GM18907 (cell line): ENCODE results near the gene ENO1.
A peak's percentile ranks its signal among the peaks of the same experiment; 100 is the strongest.
"Not testable (repeated sequence)": the region's sequence is repeated elsewhere in the genome, so short reads cannot be mapped to it uniquely, and the experiment has no call there.

ENCODE experiments used
- ATAC-seq: cut with Tn5 transposase; IDR thresholded peaks from one replicate; pipeline ENCODE4 v1.9.1; 2021; ENCODE audit warnings: mild to moderate bottlenecking, moderate library complexity; ENCODE audit not compliant: unreplicated experiment

The ENO1 gene

GRCh38 chr1:8897505-8897904 is 19.0 kb upstream of the ENO1 start:
- not testable (repeated sequence) for ATAC-seq

DNA sequence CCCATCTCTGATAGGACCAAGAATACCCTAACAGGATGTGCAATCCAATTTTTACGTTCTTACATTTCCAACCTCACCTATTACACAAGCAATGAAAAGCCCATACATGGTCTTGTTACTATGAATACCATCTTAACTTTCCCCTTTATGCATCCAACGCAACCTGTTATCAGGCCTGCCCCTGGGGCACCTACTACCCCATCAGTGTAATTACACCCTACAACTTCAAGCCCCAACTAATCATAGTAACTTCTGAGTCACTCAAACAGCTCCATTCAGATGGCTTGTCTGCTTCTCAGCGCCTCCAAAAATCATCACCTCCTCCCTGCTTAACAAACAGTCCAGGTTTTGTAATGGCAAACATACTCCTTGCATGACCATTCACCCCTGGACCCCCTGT is 18.3 kb upstream of the ENO1 start:
- ATAC-seq = not testable (repeated sequence)

DNA sequence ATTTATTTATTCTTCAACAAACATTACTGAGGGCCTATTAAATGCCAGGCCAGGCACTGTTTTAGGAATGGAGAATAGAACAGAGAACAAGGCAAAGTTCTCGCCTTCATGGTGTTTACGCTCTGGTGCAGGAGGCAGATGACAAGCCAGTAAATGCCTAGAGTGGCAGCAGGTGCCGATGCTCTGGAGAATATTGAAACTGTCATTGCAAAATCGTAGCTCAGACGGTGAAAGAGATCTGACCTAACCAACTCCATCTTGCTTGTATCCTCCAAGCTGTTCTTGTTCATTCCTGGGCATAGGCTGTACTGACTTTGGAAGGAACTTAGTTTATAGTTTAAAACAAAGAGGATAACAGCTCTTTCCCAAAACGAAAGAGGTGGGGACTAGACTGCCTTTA is 13.5 kb upstream of the ENO1 start:
- no peak for ATAC-seq

GRCh38 chr1:8891401-8891800 is 12.9 kb upstream of the ENO1 start:
- no peak for ATAC-seq

- ATAC-seq = no peak
Measured at GRCh38 chr1:8889925-8890785, 11.7 kb upstream of the ENO1 start.

GRCh38 chr1:8889103-8889846 is 10.8 kb upstream of the ENO1 start:
- no peak for ATAC-seq

DNA sequence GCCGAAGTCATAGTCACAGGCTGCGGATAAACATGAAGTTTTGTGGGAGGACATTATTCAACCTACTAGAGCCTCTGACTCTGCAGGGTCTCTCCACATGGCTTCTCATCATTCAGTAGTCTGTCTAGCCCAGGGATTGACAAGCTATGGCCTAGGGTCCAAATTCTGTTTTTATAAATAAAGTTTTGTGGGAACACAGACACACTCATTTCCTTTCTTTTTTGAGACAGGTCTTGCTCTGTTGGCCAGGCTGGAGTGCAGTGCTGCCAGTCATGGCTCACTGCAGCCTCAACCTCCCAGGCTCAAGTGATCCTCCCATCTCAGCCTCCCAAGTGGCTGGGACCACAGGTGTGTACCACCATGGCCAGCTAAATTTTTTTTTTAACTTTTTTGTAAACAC is 8.1 kb upstream of the ENO1 start:
- ATAC-seq = no peak

- ATAC-seq = not testable (repeated sequence)
Measured at GRCh38 chr1:8886031-8886524, 7.6 kb upstream of the ENO1 start.

- ATAC-seq = not testable (repeated sequence)
Measured at GRCh38 chr1:8884105-8884504, 5.6 kb upstream of the ENO1 start.

DNA sequence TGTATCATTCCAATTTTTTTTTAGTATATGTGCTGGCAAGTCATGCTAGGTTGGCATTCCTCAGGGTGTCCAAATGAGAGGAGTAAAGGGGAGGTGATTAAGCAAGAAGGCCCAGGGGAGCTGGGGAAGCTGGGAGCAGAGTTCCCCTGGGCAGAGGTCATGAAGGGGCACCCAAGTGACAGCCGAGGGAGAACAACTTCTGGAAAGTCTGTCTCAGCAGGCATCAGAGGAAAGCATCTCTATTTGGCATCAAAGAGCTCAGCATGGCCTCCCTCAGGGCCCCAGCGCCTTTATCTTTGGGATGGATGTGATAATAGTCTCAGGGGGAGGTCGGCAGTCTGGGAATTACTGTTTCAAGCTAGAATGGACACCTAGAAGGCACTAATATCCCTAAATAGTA is 5.0 kb upstream of the ENO1 start:
- no peak for ATAC-seq

DNA sequence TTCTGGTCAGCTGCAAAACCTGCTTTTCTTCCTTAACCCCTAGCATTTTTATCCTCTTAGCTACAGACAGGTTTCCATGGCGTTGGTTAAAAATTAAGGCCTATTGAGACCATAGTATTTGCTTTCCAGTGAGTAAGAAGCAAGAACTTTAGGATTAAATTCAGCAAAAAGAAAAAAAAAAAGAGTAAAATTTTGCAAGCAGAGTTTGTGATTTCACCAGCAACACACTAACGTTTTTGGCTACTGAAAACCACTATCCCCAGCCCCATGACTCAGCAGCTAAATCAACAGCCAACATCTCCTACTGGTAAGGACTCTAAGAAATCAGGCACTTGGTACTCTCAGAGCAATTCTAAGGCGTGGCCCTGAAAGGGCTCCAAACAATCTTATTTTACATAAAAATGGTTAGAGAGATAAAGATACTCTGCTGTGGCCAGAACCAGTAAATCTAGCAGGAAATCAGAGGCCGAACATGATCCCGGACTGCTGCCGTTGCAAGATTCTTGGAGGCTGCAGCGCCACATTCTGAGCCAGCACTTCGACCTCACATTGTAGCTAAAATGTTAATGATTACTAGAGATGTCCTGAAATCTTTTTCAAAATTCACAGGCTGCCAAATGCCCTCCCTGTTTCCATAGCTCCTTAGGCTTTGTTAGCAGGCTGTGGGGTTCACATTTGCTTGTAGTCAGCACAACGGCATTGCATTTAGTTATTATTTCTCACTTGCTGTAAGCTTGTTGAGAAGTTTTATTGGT is 1.6 kb upstream of the ENO1 start:
- ATAC-seq = no peak

DNA sequence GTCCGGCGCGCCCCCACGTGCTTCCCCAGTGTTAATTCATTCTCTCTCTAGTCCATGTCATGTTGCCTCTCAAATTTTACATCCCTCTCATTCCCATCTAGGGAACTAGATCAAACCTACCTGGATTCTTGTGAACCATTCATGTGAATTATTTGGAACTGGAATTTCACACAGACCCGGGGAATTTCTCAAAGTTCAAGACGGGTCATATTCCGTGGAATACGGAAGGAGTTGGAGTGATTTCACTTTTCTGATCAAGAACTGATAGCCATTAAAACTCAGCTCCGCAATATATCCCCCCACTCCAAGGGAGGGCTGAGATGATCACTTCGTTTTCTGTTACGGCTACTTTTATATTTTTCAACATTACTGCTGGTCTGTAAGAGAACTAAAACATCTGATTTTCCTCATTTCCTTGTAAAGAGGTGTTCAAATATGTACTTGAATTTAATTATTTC is 1.0 kb upstream of the ENO1 start:
- ATAC-seq = no peak

DNA sequence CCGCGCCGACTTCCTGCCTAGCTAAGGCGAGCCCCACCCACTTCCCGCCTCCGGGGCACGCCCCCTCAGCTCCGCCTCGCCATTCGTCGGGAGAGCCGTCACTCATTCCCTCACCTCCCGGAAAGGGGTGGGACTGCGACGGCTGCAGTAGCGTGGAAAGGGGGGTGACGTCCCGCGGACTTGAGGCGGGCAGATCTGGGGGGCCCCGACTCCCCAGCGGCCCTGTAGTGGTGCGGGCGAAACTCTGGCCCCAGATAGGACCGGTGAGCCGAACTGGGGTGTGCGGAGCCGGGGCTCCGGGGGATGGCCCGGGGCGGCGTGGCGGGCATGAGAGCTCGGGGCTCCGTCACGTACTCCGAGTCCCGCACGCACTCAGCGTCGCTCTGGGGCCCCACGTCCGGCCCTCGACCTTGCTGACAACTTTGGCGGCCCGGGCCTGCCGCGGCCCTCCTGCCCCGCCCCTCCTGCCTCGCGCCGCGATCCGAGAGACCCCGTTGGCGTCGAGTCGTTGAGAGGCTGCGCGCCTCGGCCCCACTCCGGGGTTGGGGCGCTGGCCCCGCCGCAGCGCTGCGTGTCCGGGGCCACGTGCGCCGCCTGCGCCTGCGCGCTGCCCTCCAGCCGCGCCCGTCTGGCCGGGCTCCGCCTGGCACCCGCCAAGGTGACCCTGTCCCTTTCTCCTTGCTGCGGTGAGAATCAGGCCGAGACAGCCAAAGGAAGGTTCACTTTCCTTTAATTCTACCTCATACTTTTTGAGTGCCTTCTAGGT is 395 bp upstream of the ENO1 start:
- peak; percentile 81 for ATAC-seq

GRCh38 chr1:8876087-8876486 is 2.4 kb downstream of the ENO1 start:
- ATAC-seq = no peak

- no peak for ATAC-seq
Measured at GRCh38 chr1:8875216-8875861, 3.1 kb downstream of the ENO1 start.

GRCh38 chr1:8874230-8875201 is 4.0 kb downstream of the ENO1 start:
- ATAC-seq = no peak

DNA sequence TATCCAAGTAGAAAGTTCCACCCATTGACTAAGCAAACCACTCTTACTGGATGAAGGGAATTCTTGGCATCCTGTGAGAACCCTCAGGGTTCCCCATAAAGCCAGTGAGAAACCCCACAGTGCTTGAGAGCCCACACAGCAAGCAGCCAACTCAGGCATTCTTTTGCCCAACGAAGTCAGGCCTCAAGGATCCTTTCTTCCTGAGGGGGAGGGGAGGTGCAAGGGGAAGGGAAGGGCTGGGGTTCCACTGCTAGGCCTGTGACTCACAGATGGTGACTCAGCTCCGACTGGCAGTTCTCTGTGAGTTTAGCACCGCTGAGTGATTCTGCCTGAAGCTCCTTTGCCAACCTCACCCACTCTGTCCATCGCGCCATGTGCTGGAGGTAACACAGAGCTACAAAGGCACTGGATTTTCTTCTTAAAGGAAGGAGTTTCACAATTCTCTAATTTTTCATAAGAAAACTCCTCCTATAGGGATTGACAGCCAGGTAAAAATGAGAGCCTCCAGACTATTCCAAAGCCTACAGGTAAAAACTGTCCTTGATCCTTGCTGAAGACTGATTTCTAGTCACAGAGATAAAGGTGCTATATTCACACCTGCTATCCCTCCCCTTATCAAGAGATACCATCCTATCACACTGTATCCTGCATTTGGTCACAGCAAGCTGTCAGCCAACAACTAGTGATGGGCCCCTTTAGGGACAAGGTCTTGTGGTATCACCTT is 4.8 kb downstream of the ENO1 start:
- no peak for ATAC-seq

DNA sequence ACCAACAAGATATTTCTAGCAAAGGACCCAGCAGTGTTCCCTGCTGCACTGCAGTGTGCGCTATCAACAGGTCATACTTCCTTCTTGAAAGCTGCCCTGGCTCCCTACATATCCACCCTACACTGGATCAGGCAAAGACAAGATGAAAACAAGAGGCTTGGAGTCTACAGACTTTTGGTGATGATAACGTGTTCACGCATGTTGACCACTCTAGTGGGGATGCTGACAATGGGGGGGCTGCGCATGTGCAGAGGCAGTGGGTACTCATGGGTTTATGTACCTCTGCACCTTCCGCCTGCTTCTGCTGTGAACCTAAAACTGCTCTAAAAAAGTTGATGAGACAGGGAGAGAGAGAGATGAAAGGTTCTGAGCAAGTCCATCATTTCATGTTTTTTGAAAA is 5.5 kb downstream of the ENO1 start:
- no peak for ATAC-seq
